Psoas muscle (tissue), 8 donors: ENCODE data around the gene MTA2. TPM values are rescaled to one million over a fixed set of nuclear protein-coding genes. Genes with fewer than 3 reads are reported as not detected.

Source experiments
- ATAC-seq, 4 donors: fragments of 200-7000 bp; cut with Tn5 transposase; one replicate each; pipeline ENCODE4 v1.9.1; 2020; ENCODE audit warnings: moderate library complexity in 3 of 4, mild to moderate bottlenecking in 2 of 4
- DNase-seq, 2 donors: peaks; one replicate each; pipeline ENCODE4 v3.0.0-alpha.2; 2020
- H3K27ac ChIP-seq: fragments of 200-600 bp; one replicate; pipeline ENCODE4 v1.8.0; 2022
- H3K27me3 ChIP-seq, 3 donors: fragments of 200-600 bp in 1 of 3; one replicate each; pipeline versions ENCODE4 v1.6.1 to v1.8.0; 2013 to 2022; ENCODE audit warnings: low read length in 2 of 3, mild to moderate bottlenecking in 2 of 3, moderate library complexity in 1 of 3; ENCODE audit not compliant: insufficient read depth in 3 of 3
- H3K36me3 ChIP-seq, 2 donors: fragments of 200-600 bp in 1 of 2; one replicate each; pipeline versions ENCODE4 v1.6.1 to v1.8.0; 2013 to 2022; ENCODE audit warnings: low read depth in 1 of 2, mild to moderate bottlenecking in 1 of 2, moderate library complexity in 1 of 2; ENCODE audit not compliant: insufficient read depth in 1 of 2
- H3K4me1 ChIP-seq: fragments of 200-600 bp; one replicate; pipeline ENCODE4 v1.8.0; 2022
- H3K4me3 ChIP-seq: fragments of 200-600 bp; one replicate; pipeline ENCODE4 v1.8.0; 2022; ENCODE audit warnings: mild to moderate bottlenecking
- H3K9me3 ChIP-seq: fragments of 200-600 bp; one replicate; pipeline ENCODE4 v1.8.0; 2022
- CTCF ChIP-seq: fragments of 200-600 bp; IDR thresholded peaks from one replicate; pipeline ENCODE4 v1.8.0; 2022; ENCODE audit warnings: antibody characterized with exemption
- WGBS, 3 donors: extraction: QIAGEN DNeasy Blood & Tissue Kit; methylation state at CpG; one replicate each; pipeline versions ENCODE4 v1.1.6 to v1.1.7; 2013; 5-methylcytosine and 5-hydroxymethylcytosine counted together
- intact Hi-C, 2 donors: fragments of 100-400 bp; cut with DNase I; formaldehyde crosslinking; loops; one replicate each; pipeline versions ENCODE4 v1.11.0 to v1.14.2; 2022
- polyA plus RNA-seq, 3 donors: library from polyadenylated mRNA; stranded (reverse); fragments of 200-250 nt; gene quantifications; one replicate each; pipeline ENCODE4 v1.2.3, GENCODE V29; 2013
- total RNA-seq, 4 donors: library from RNA; stranded (reverse); fragmentation: NEBNext Ultra II Directional in 2 of 4; extraction: Animal tissue kit (Norgen Biotek cat#: 25700) in 2 of 4; gene quantifications; one replicate each; pipeline versions ENCODE4 v1.2.1 to v1.2.4, GENCODE V29; 2021 to 2023
- donor health status: healthy with polysubstance abuse.
- donor health status: DM: no; HTN: no; CAD: no; lungs with moderate emphysema.
- donor health status: Bipolar disorder and iron deficiency.
- donor health status: healthy.
- donor health status: DM: yes; HTN: yes; CAD: no.
- donor health status: DM: no; HTN: no; CAD: no.
- donor health status: DM: no; HTN: no; CAD: no.
- donor health status: DM: yes; HTN: yes; CAD: no.

MTA2 gene
- total and polyA plus RNA-seq, 7 donors, result 18.4 to 32.5 (median 27.1) TPM

- no peak for TF ChIP-seq CTCF
- Histone ChIP-seq H3K4me1 (peaks cover 31% of the 10 kb centered on the region), H3K27ac (no peak overlapping the region), H3K4me3 (no peak overlapping the region), H3K9me3 (no peaks in the 10 kb centered on the region), H3K36me3 (peaks cover 9 to 55% of the 10 kb centered on the region in 2 donors), H3K27me3 (no peaks in the 10 kb centered on the region)
- WGBS, 3 donors, result 77 to 87% (median 82%) methylated on average over 8 of the region's 8 CpGs
- DNase-seq (peak in 1 of 2 donors; percentile 19), ATAC-seq (no peak)
- intact Hi-C loops, result loop anchor here in 1 of 2 donors (10.0 kb wide), 1 partner anchor 630 kb away; the partner anchor contains the start of gene FTH1
Observed at GRCh38 chr11:62595124-62595523, 6.5 kb downstream of the MTA2 start.

- peak; percentile 80 to 88 for DNase-seq
- H3K9me3 ChIP-seq, result no peaks in the 10 kb centered on the region
- TF ChIP-seq CTCF, result peak; percentile 61
- no peak overlapping the region for H3K4me3 ChIP-seq
- peak in 3 of 4 donors; percentile 27 to 42 (median 36) for ATAC-seq
- H3K4me1 ChIP-seq, result peaks cover 28% of the 10 kb centered on the region
- H3K27ac ChIP-seq, result peak overlapping the region; percentile 94
- no peaks in the 10 kb centered on the region for H3K27me3 ChIP-seq
- H3K36me3 ChIP-seq, result peaks cover 10 to 58% of the 10 kb centered on the region in 2 donors
- WGBS, 3 donors, result 49 to 58% (median 54%) methylated on average over 12 to 13 of the region's 13 CpGs
- intact Hi-C loops, result loop anchor here in 1 of 2 donors (5.0 to 10.0 kb wide), 2 partner anchors 99 to 629 kb away; partner anchors contain the start of gene FTH1
Observed at GRCh38 chr11:62593434-62594044, 8.1 kb downstream of the MTA2 start.

GRCh38 chr11:62592989-62593421 lies 8.7 kb downstream of the MTA2 start:
- 66 to 70% (median 69%) methylated on average over 8 of the region's 8 CpGs for WGBS, 3 donors
- intact Hi-C loops, result loop anchor here in 1 of 2 donors (5.0 to 10.0 kb wide), 2 partner anchors 99 to 628 kb away; partner anchors contain the start of gene FTH1
- Histone ChIP-seq H3K9me3 (no peaks in the 10 kb centered on the region), H3K4me3 (peak overlapping the region; percentile 95), H3K4me1 (peaks cover 27% of the 10 kb centered on the region), H3K27me3 (no peaks in the 10 kb centered on the region), H3K36me3 (peaks cover 8 to 58% of the 10 kb centered on the region in 2 donors), H3K27ac (peak overlapping the region; percentile 94)
- ATAC-seq (no peak), DNase-seq (peak in 1 of 2 donors; percentile 39)
- no peak for TF ChIP-seq CTCF

GRCh38 chr11:62592146-62592815 lies 9.4 kb downstream of the MTA2 start:
- intact Hi-C loops, result loop anchor here in 1 of 2 donors (5.0 to 10.0 kb wide), 2 partner anchors 100 to 627 kb away; partner anchors contain the start of gene FTH1
- H3K4me1 ChIP-seq, result peaks cover 27% of the 10 kb centered on the region
- H3K27me3 ChIP-seq, result no peaks in the 10 kb centered on the region
- no peaks in the 10 kb centered on the region for H3K9me3 ChIP-seq
- H3K36me3 ChIP-seq, result peaks cover 8 to 58% of the 10 kb centered on the region in 2 donors
- TF ChIP-seq CTCF, result no peak
- 13 to 15% (median 14%) methylated on average over 17 of the region's 17 CpGs for WGBS, 3 donors
- DNase-seq (no peak), ATAC-seq (no peak)
- H3K27ac ChIP-seq, result peak overlapping the region; percentile 94
- peak overlapping the region; percentile 95 for H3K4me3 ChIP-seq
